Measurements from ENCODE around the gene RSPH10B.
"Not testable (repeated sequence)": the region's sequence is repeated elsewhere in the genome, so short reads cannot be mapped to it uniquely, and the experiment has no call there.

The RSPH10B gene

GRCh38 chr7:5970347-5970911 lies at the start of gene RSPH10B:
RSPH10B (minus strand) TSS chr7:5970689; CDS start chr7:5967116, 3,573 bp downstream.
- DNase-seq (ENCODE audit: low spot score) = not testable (repeated sequence)

GRCh38 chr7:6016653-6016966 lies 46.1 kb upstream of the RSPH10B start:
- no peak for DNase-seq (ENCODE audit: low spot score)

- DNase-seq (ENCODE audit: low spot score) = no peak
These were observed 45.6 kb upstream of the RSPH10B start for GRCh38 chr7:6015917-6016652.

GRCh38 chr7:6012355-6013104 lies 42.0 kb upstream of the RSPH10B start:
- no peak for DNase-seq (ENCODE audit: low spot score)

- no peak for DNase-seq (ENCODE audit: low spot score)
These were observed 41.1 kb upstream of the RSPH10B start for GRCh38 chr7:6011541-6011940.

GRCh38 chr7:6010370-6010769 lies 39.9 kb upstream of the RSPH10B start:
- not testable (repeated sequence) for DNase-seq (ENCODE audit: low spot score)

- DNase-seq (ENCODE audit: low spot score) = peak; percentile 98
These were observed 38.5 kb upstream of the RSPH10B start, which contains the start of the genes AIMP2 and PMS2 for GRCh38 chr7:6008668-6009611. AIMP2 (plus strand) TSS chr7:6009272; CDS start chr7:6009364, 92 bp downstream. PMS2 (minus strand) TSS chr7:6009049; CDS start chr7:6009019, 30 bp downstream.

- not testable (repeated sequence) for DNase-seq (ENCODE audit: low spot score)
These were observed 37.5 kb upstream of the RSPH10B start for GRCh38 chr7:6007835-6008590.

GRCh38 chr7:6007386-6007785 lies 36.9 kb upstream of the RSPH10B start:
- DNase-seq (ENCODE audit: low spot score) = no peak

GRCh38 chr7:5997210-5997808 lies 26.8 kb upstream of the RSPH10B start:
- DNase-seq (ENCODE audit: low spot score) = peak; percentile 70

GRCh38 chr7:5987061-5987460 lies 16.6 kb upstream of the RSPH10B start:
- DNase-seq (ENCODE audit: low spot score) = not testable (repeated sequence)

GRCh38 chr7:5979680-5980314 lies 9.3 kb upstream of the RSPH10B start:
- not testable (repeated sequence) for DNase-seq (ENCODE audit: low spot score)

GRCh38 chr7:5973580-5973979 lies 3.1 kb upstream of the RSPH10B start:
- DNase-seq (ENCODE audit: low spot score) = not testable (repeated sequence)

- DNase-seq (ENCODE audit: low spot score) = not testable (repeated sequence)
These were observed 6.7 kb downstream of the RSPH10B start for GRCh38 chr7:5963810-5964209.

- not testable (repeated sequence) for DNase-seq (ENCODE audit: low spot score)
These were observed 7.3 kb downstream of the RSPH10B start for GRCh38 chr7:5963205-5963604.

- not testable (repeated sequence) for DNase-seq (ENCODE audit: low spot score)
These were observed 35.5 kb downstream of the RSPH10B start for GRCh38 chr7:5934945-5935450.

GRCh38 chr7:5931905-5932644 lies 38.4 kb downstream of the RSPH10B start:
- DNase-seq (ENCODE audit: low spot score) = not testable (repeated sequence)

GRCh38 chr7:5931250-5931649 lies 39.2 kb downstream of the RSPH10B start:
- not testable (repeated sequence) for DNase-seq (ENCODE audit: low spot score)

GRCh38 chr7:5930290-5930689 lies 40.2 kb downstream of the RSPH10B start:
- not testable (repeated sequence) for DNase-seq (ENCODE audit: low spot score)
